IMR-90 (cell line): Measurements from ENCODE around the gene FBXW4. TPM values are rescaled to one million over a fixed set of nuclear protein-coding genes. Genes with fewer than 3 reads are reported as not detected.

Experiments used
- ATAC-seq: fragments of 200-7000 bp; cut with Tn5 transposase; 2 replicates; pipeline ENCODE4 v1.9.1; 2020; ENCODE audit warnings: low read depth, mild to moderate bottlenecking, moderate library complexity
- BruUV-seq: library from RNA; stranded (reverse); fragments of 400-500 nt; replicated peaks from 2 replicates; lab custom pipeline; 2021; lab: Mats Ljungman, UMichigan
- CTCF ChIA-PET: fragments of 300-600 bp; formaldehyde crosslinking; extraction: SDS; loops from one replicate; lab custom pipeline; 2021; ENCODE audit warnings: antibody characterized with exemption; lab: Yijun Ruan, JAX
- POLR2A ChIA-PET: fragments of 300-600 bp; sonication (Branson Sonifier 250); formaldehyde crosslinking; loops from one replicate; lab custom pipeline; 2022; ENCODE audit warnings: antibody characterized with exemption; ENCODE audit not compliant: unreplicated experiment; lab: Charles Lee
- DNase-seq: peaks from one replicate; pipeline ENCODE4 v3.0.0; 2013
- H2AFZ ChIP-seq: replicated peaks from 2 replicates; pipeline ENCODE3; 2013; ENCODE audit warnings: low read length, mild to moderate bottlenecking; ENCODE audit not compliant: poor library complexity
- H2AK5ac ChIP-seq: 2 replicates; pipeline ENCODE4 v1.6.1; 2013; ENCODE audit warnings: low read depth, low read length, inconsistent platforms
- H2AK9ac ChIP-seq: replicated peaks from 2 replicates; pipeline ENCODE3; 2013; ENCODE audit warnings: mild to moderate bottlenecking, low read depth, low read length, moderate library complexity; ENCODE audit not compliant: poor library complexity
- H2BK120ac ChIP-seq: 2 replicates; pipeline ENCODE4 v1.6.1; 2013; ENCODE audit warnings: low read depth, low read length, inconsistent platforms
- H2BK15ac ChIP-seq: 3 replicates; pipeline ENCODE4 v1.6.1; 2013; ENCODE audit warnings: low read depth, low read length, inconsistent platforms
- H2BK20ac ChIP-seq: 2 replicates; pipeline ENCODE4 v1.6.1; 2013; ENCODE audit warnings: low read depth, mild to moderate bottlenecking, inconsistent platforms, low read length, moderate library complexity
- H2BK5ac ChIP-seq: 2 replicates; pipeline ENCODE4 v1.6.1; 2013; ENCODE audit warnings: mild to moderate bottlenecking, low read depth, low read length, inconsistent platforms; ENCODE audit not compliant: poor library complexity, severe bottlenecking
- H3K14ac ChIP-seq: replicated peaks from 2 replicates; pipeline ENCODE4 v1.6.1; 2013; ENCODE audit warnings: low read depth, low read length, inconsistent platforms
- H3K18ac ChIP-seq: 2 replicates; pipeline ENCODE4 v1.6.1; 2013; ENCODE audit warnings: low read depth, low read length, control low read depth
- H3K23ac ChIP-seq: 2 replicates; pipeline ENCODE4 v1.6.1; 2013; ENCODE audit warnings: low read depth, low read length, inconsistent platforms
- H3K27ac ChIP-seq: 2 replicates; pipeline ENCODE4 v1.5.1; 2013; ENCODE audit warnings: mild to moderate bottlenecking, control low read depth, low read length; ENCODE audit not compliant: insufficient read depth
- H3K27me3 ChIP-seq: 2 replicates; pipeline ENCODE4 v1.6.1; 2013; ENCODE audit warnings: low read length; ENCODE audit not compliant: control insufficient read depth, insufficient read depth
- H3K36me3 ChIP-seq: 2 replicates; pipeline ENCODE4 v1.6.1; 2013; ENCODE audit warnings: low read length, mixed read lengths; ENCODE audit not compliant: control insufficient read depth, insufficient read depth
- H3K4ac ChIP-seq: 2 replicates; pipeline ENCODE4 v1.6.1; 2013; ENCODE audit warnings: low read depth, low read length, inconsistent platforms
- H3K4me1 ChIP-seq: 2 replicates; pipeline ENCODE4 v1.6.1; 2013; ENCODE audit warnings: low read length, mixed read lengths; ENCODE audit not compliant: control insufficient read depth, insufficient read depth
- H3K4me2 ChIP-seq: 2 replicates; pipeline ENCODE4 v1.6.1; 2013; ENCODE audit warnings: low read depth, mild to moderate bottlenecking, control low read depth, low read length, moderate library complexity
- H3K4me3 ChIP-seq: 2 replicates; pipeline ENCODE4 v1.5.1; 2013; ENCODE audit warnings: low read depth, mild to moderate bottlenecking, control low read depth, low read length, moderate library complexity; ENCODE audit not compliant: insufficient read depth
- H3K56ac ChIP-seq: 2 replicates; pipeline ENCODE4 v1.6.1; 2013; ENCODE audit warnings: low read length, inconsistent platforms; ENCODE audit not compliant: insufficient read depth; ENCODE audit errors: extremely low read depth
- H3K79me1 ChIP-seq, 2 experiments: 2 replicates each; pipeline ENCODE4 v1.6.1; 2013; ENCODE audit warnings: low read length in 2 of 2, inconsistent platforms in 1 of 2, low read depth in 1 of 2
- H3K9ac ChIP-seq: 2 replicates; pipeline ENCODE4 v1.6.1; 2013; ENCODE audit warnings: low read depth, low read length, control low read depth
- H3K9me1 ChIP-seq: 2 replicates; pipeline ENCODE4 v1.6.1; 2013; ENCODE audit warnings: low read length, inconsistent platforms; ENCODE audit not compliant: insufficient read depth
- H3K9me3 ChIP-seq: 2 replicates; pipeline ENCODE4 v1.6.1; 2013; ENCODE audit warnings: low read length; ENCODE audit not compliant: control insufficient read depth, insufficient read depth
- H4K20me1 ChIP-seq: 2 replicates; pipeline ENCODE4 v1.6.1; 2013; ENCODE audit warnings: low read length, inconsistent platforms; ENCODE audit not compliant: insufficient read depth
- H4K5ac ChIP-seq: 2 replicates; pipeline ENCODE4 v1.6.1; 2013; ENCODE audit warnings: mild to moderate bottlenecking, low read depth, low read length, control low read depth
- H4K8ac ChIP-seq, 2 experiments: 2 replicates each; pipeline ENCODE4 v1.6.1; 2013; ENCODE audit warnings: low read depth in 2 of 2, low read length in 2 of 2, control low read depth in 1 of 2, inconsistent platforms in 1 of 2
- H4K91ac ChIP-seq: 2 replicates; pipeline ENCODE4 v1.6.1; 2013; ENCODE audit warnings: low read depth, low read length, inconsistent platforms; ENCODE audit not compliant: insufficient read depth
- BHLHE40 ChIP-seq: fragments of 150-350 bp; IDR thresholded peaks from 2 replicates; pipeline ENCODE4 v1.6.1; 2016; ENCODE audit warnings: mild to moderate bottlenecking, low read depth, low read length
- FOS ChIP-seq: fragments of 150-350 bp; IDR thresholded peaks from 2 replicates; pipeline ENCODE4 v1.6.1; 2016; ENCODE audit warnings: low read depth, low read length
- MXI1 ChIP-seq: IDR thresholded peaks from 2 replicates; pipeline ENCODE4 v1.6.1; 2012; ENCODE audit warnings: low read depth, mild to moderate bottlenecking, low read length, moderate library complexity, borderline replicate concordance
- RAD21 ChIP-seq: IDR thresholded peaks from 2 replicates; pipeline ENCODE4 v1.6.1; 2012; ENCODE audit warnings: low read length, improper control_type of control experiment
- RCOR1 ChIP-seq: IDR thresholded peaks from 2 replicates; pipeline ENCODE4 v1.6.1; 2012; ENCODE audit warnings: mild to moderate bottlenecking, low read length, improper control_type of control experiment; ENCODE audit not compliant: insufficient replicate concordance
- WGBS, 2 experiments: methylation state at CpG; one replicate each; pipeline versions ENCODE4 v1.1.5 to v1.1.7; 2013; ENCODE audit warnings: missing lambda C conversion rate in 2 of 2; ENCODE audit not compliant: insufficient read length in 1 of 2; ENCODE audit errors: extremely low coverage in 2 of 2; 5-methylcytosine and 5-hydroxymethylcytosine counted together
- dilution Hi-C: fragments of 300-500 bp; cut with HindIII; formaldehyde crosslinking; loops from one replicate; pipeline ENCODE4 v1.14.3; 2018; ENCODE audit warnings: low sequenced_read_pairs; ENCODE audit not compliant: unreplicated experiment
- in situ Hi-C: fragments of 300-500 bp; cut with MboI; formaldehyde crosslinking; loops from 3 replicates; pipeline ENCODE4 v1.14.3; 2019; ENCODE audit warnings: low sequenced_read_pairs, inconsistent platforms, mixed read lengths
- intact Hi-C: fragments of 100-400 bp; cut with micrococcal nuclease; formaldehyde crosslinking; loops from 2 replicates; pipeline ENCODE4 v1.10.0; 2022
- polyA plus RNA-seq, 3 experiments: library from polyadenylated mRNA; depleted of rRNA; stranded (reverse); fragments of >200 nt; gene quantifications; 2 replicates each; pipeline ENCODE4 v1.2.3, GENCODE V29; 2012; ENCODE audit warnings: low replicate concordance in 1 of 3
- total RNA-seq: library from RNA; depleted of rRNA; stranded (reverse); fragments of >200 nt; gene quantifications from 2 replicates; pipeline ENCODE4 v1.2.3, GENCODE V29; 2012

Gene FBXW4
- total and polyA plus RNA-seq, 2 of the 4 experiments (the other 2 are of a cell fraction) = 19.3 to 26.7 TPM

DNA sequence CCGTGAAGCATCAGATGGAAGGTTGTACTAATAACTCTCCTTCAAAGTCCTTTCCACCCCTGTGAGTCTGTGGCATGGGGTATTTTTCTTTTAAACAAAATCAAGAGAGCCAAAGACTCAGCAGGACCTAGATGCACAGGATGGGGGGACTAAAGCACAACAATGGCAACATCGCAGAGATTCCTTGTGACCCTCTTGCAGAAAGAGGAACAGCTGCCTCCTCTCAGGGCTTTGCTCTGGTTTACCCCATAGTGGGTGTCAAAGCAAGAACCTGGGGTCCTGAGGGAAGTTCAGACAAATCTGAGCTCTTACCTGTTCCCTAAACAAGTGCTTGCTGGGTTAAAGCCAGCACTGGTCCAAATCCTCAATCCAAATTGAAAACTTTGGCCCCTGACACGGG lies 41.7 kb upstream of the FBXW4 start:
- no peak for DNase-seq
- Histone ChIP-seq H3K14ac (no peak overlapping the region), H3K9me3 (no peaks in the 10 kb centered on the region), H3K4me2 (no peak overlapping the region), H2BK15ac (no peak overlapping the region), H4K5ac (no peak overlapping the region), H2AK5ac (no peak overlapping the region), H2AFZ (no peak overlapping the region), H3K27me3 (peaks cover 48% of the 10 kb centered on the region), H3K23ac (no peak overlapping the region), H3K27ac (no peak overlapping the region), H3K9me1 (no peaks in the 10 kb centered on the region), H3K4me1 (no peaks in the 10 kb centered on the region), H3K18ac (no peak overlapping the region), H4K8ac (no peak overlapping the region), H3K36me3 (no peaks in the 10 kb centered on the region), H3K56ac (no peak overlapping the region), H2BK5ac (no peak overlapping the region), H2BK20ac (no peak overlapping the region), H3K9ac (no peak overlapping the region), H4K91ac (no peak overlapping the region), H3K79me1 (no peaks in the 10 kb centered on the region), H4K20me1 (no peaks in the 10 kb centered on the region), H3K4me3 (no peak overlapping the region), H2BK120ac (no peak overlapping the region), H3K4ac (no peak overlapping the region), H2AK9ac (no peak overlapping the region)
- no TSS peak for BruUV-seq
- ChIA-PET CTCF (no interaction called here), POLR2A (no interaction called here)
- intact Hi-C loops (no loop called here), in situ Hi-C loops (no loop called here), dilution Hi-C loops (no loop called here)
- ATAC-seq = no peak
- TF ChIP-seq RCOR1 (no peak), MXI1 (no peak), BHLHE40 (no peak), RAD21 (no peak), FOS (no peak)
- WGBS, 2 experiments = no CpG with 5 or more reads among the region's 3 CpGs
